ENCODE results near the gene CHPF2. TPM values are rescaled to one million over a fixed set of nuclear protein-coding genes. Genes with fewer than 3 reads are reported as not detected.

Gene CHPF2
- total RNA-seq, 1 experiment from 2014 or later: 19.5 TPM

- Histone ChIP-seq H3K9me2 (ENCODE audit: insufficient read depth) (no peaks in the 10 kb centered on the region), H3K27ac (ENCODE audit: low read depth, low read length) (peak overlapping the region; percentile 79; the same call in 1 of the 2 replicates), H3K4me2 (ENCODE audit: low read length) (peak overlapping the region; percentile 87), H3K36me3 (ENCODE audit: control insufficient read depth in 1 of 2, insufficient read depth in 2 of 2, low read length in 2 of 2) (no peaks in the 10 kb centered on the region), H3K9ac (ENCODE audit: low read length) (peak overlapping the region; percentile 69), H4K20me1 (ENCODE audit: insufficient read depth) (no peaks in the 10 kb centered on the region), H3K9me3 (ENCODE audit: control insufficient read depth in 1 of 2, insufficient read depth in 1 of 2, low read depth in 1 of 2, low read length in 2 of 2) (no peaks in the 10 kb centered on the region), H3K4me3 (replicated peaks in 1 of 2; ENCODE audit: low read depth in 1 of 2, low read length in 2 of 2) (peak overlapping the region; percentile 58 to 70), H2AFZ (ENCODE audit: low read depth, low read length, poor library complexity, severe bottlenecking) (peak overlapping the region; percentile 23), H3K4me1 (ENCODE audit: control insufficient read depth in 1 of 2, insufficient read depth in 2 of 2, low read length in 2 of 2) (peaks cover 40 to 69% of the 10 kb centered on the region in 2 experiments), H3K27me3 (ENCODE audit: insufficient read depth, low read length) (no peaks in the 10 kb centered on the region), H3K79me2 (ENCODE audit: insufficient read depth, low read length) (no peaks in the 10 kb centered on the region)
- no TSS peak for BruUV-seq (replicated peaks)
- ChIA-PET POLR2A (no interaction called here), RAD21 (ENCODE audit: low non-redundant PET in 1 of 2, low total read pairs in 2 of 2, uncharacterized antibody in 2 of 2, unreplicated experiment in 2 of 2) (no interaction called here), CTCF (interaction anchor here (1.4 kb wide), 1 partner anchor 21 kb away, joined by 3 read pairs; the partner anchor contains the start of gene ABCF2)
- peak; percentile 15; the same call in 1 of the 2 replicates for ATAC-seq
- TF ChIP-seq EGR1 (IDR thresholded peaks at IDR 0.05; ENCODE audit: low read depth): no peak
- DNase-seq (ENCODE audit: low read depth, low spot score): no peak
- intact Hi-C loops (cut with micrococcal nuclease): loop anchor here (10.0 kb wide), 1 partner anchor 123 kb away; no protein-coding TSS in a partner anchor
These were observed 15.5 kb downstream of the CHPF2 start for GRCh38 chr7:151247611-151248345.

- Histone ChIP-seq H4K20me1 (ENCODE audit: insufficient read depth) (no peaks in the 10 kb centered on the region), H3K79me2 (ENCODE audit: insufficient read depth, low read length) (no peaks in the 10 kb centered on the region), H2AFZ (ENCODE audit: low read depth, low read length, poor library complexity, severe bottlenecking) (peak within 1 kb of the TSS; percentile 23), H3K27me3 (ENCODE audit: insufficient read depth, low read length) (no peaks in the 10 kb centered on the region), H3K36me3 (ENCODE audit: control insufficient read depth in 1 of 2, insufficient read depth in 2 of 2, low read length in 2 of 2) (no peaks in the 10 kb centered on the region), H3K9me3 (ENCODE audit: control insufficient read depth in 1 of 2, insufficient read depth in 1 of 2, low read depth in 1 of 2, low read length in 2 of 2) (no peaks in the 10 kb centered on the region), H3K9me2 (ENCODE audit: insufficient read depth) (no peaks in the 10 kb centered on the region), H3K27ac (ENCODE audit: low read depth, low read length) (peak within 1 kb of the TSS; percentile 79), H3K9ac (ENCODE audit: low read length) (peak within 1 kb of the TSS; percentile 69), H3K4me1 (ENCODE audit: control insufficient read depth in 1 of 2, insufficient read depth in 2 of 2, low read length in 2 of 2) (peaks cover 40 to 70% of the 10 kb centered on the region in 2 experiments), H3K4me3 (replicated peaks in 1 of 2; ENCODE audit: low read depth in 1 of 2, low read length in 2 of 2) (peak within 1 kb of the TSS; percentile 58 to 70), H3K4me2 (ENCODE audit: low read length) (peak within 1 kb of the TSS; percentile 87)
- DNase-seq (ENCODE audit: low read depth, low spot score): no peak
- ATAC-seq: peak; percentile 13
- ChIA-PET CTCF (no interaction called here), RAD21 (ENCODE audit: low non-redundant PET in 1 of 2, low total read pairs in 2 of 2, uncharacterized antibody in 2 of 2, unreplicated experiment in 2 of 2) (no interaction called here), POLR2A (no interaction called here)
- BruUV-seq (replicated peaks): no TSS peak
- intact Hi-C loops (cut with micrococcal nuclease): loop anchor here (10.0 kb wide), 1 partner anchor 124 kb away; no protein-coding TSS in a partner anchor
- TF ChIP-seq ZBTB33 (IDR thresholded peaks at IDR 0.05; ENCODE audit: extremely low read depth, insufficient replicate concordance, low read length): no peak
- no peak for TF ChIP-seq FOSL1 (IDR thresholded peaks at IDR 0.05; ENCODE audit: low read depth)
- TF ChIP-seq YY1 (IDR thresholded peaks at IDR 0.05; ENCODE audit: extremely low read depth, insufficient replicate concordance, low read depth, low read length): peak; percentile 7
These were observed 16.2 kb downstream of the CHPF2 start, which contains the start of gene SMARCD3 for GRCh38 chr7:151248346-151249033. SMARCD3 (minus strand) TSS chr7:151248694; CDS start chr7:151248562, 132 bp downstream.

Data from HCT116 (cell line).